ENCODE data around the gene EIPR1.

EIPR1 gene

GRCh38 chr2:3377612-3378432, at the start of gene EIPR1:
EIPR1 (minus strand) TSS chr2:3377818; CDS start chr2:3377689, 129 bp downstream.
- DNase-seq = peak; percentile 96

GRCh38 chr2:3427272-3427671, 49.7 kb upstream of the EIPR1 start:
- no peak for DNase-seq

- no peak for DNase-seq
These were observed 49.0 kb upstream of the EIPR1 start for GRCh38 chr2:3426615-3427014.

DNA sequence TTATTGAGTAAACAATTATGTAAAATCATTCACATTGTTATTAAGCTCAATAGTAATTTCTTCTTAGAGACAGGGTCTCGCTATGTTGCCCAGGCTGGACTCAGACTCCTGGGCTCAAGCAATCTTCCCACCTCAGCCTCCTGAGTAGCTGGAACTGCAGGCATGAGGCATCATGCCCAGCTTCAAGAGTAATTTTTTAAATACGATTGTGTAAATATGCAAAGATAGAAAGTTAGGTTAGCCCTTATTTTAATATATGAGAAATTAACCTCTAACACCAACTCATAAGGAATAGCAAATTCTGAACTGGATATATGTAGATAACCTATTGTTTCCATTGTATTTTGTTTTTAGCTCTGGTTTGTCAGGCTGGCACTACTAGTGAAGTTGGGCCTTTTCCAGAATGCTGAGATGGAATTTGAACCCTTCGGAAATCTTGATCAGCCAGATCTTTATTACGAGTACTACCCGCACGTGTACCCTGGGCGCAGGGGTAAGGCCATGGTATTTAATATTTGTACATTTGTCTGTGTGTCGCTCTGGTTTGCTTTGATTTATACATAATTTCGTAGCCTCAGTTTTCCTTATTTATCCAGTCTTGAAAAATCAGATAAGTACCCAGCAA, 46.7 kb upstream of the EIPR1 start:
- no peak for DNase-seq

- peak; percentile 93 for DNase-seq
These were observed 46.0 kb upstream of the EIPR1 start for GRCh38 chr2:3423492-3424170.

- no peak for DNase-seq
These were observed 44.7 kb upstream of the EIPR1 start for GRCh38 chr2:3422161-3422779.

GRCh38 chr2:3421580-3421979, 44.0 kb upstream of the EIPR1 start:
- DNase-seq = no peak

DNA sequence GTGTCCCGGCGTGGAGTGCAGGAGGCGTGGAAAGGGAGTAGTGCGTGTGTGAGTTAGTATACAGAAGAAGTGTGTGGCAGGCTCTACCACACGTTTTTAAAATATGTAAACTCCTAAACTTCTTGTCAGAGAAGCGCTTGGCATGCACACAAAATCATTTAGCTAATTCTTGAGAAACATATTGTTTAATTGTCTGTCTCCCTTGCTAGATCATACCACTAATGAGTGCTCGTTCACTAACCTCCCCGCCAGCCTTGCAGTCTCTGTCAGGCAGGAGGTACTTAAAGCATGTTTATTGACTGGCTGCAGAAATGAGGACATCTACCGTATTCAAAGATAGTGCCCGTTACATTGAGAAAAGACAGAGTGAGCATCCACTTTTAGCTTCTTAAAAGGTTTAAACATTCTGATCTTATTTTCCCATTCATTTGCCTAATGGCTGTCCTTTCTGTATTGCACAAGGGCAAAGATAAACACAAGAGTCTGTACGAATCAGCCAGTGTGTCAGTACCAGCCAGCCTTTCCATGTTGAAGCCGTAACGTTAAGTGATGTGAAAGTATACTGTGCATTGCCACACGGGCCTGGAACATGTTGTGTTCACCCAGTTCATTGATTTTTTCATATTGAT, 43.3 kb upstream of the EIPR1 start:
- DNase-seq = no peak

DNA sequence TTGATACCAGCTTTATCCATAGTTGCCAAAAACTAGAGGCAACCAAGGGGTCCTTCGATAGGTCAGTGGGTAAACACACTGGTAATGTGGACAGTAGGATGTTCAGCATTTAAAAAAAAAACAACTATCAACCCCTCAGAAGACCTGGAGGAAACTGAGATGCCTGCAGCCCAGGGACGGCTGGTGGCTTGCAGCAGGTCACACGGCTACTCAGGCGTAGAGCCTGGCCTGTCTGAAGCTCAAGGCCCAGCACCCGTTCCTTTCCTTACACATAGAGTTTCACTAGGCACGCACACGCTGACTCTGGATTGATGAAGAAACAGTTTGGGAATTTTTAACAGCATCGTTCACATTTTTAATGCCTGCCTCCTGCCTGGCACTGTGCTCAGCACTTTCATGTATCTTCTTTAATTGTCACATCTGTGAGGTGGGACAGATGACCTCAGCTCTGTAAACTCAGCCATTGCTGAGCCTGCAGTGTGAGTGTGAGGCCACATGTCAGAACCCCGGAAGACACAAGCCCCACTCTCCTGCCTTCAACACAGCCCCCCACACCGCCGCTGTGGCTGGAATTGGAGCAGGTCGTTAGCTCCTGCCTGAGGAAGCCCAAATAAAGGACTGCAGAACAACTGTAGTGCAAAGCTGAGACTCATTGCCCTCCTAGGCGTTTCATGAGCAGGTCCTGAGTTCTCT, 42.6 kb upstream of the EIPR1 start:
- no peak for DNase-seq

DNA sequence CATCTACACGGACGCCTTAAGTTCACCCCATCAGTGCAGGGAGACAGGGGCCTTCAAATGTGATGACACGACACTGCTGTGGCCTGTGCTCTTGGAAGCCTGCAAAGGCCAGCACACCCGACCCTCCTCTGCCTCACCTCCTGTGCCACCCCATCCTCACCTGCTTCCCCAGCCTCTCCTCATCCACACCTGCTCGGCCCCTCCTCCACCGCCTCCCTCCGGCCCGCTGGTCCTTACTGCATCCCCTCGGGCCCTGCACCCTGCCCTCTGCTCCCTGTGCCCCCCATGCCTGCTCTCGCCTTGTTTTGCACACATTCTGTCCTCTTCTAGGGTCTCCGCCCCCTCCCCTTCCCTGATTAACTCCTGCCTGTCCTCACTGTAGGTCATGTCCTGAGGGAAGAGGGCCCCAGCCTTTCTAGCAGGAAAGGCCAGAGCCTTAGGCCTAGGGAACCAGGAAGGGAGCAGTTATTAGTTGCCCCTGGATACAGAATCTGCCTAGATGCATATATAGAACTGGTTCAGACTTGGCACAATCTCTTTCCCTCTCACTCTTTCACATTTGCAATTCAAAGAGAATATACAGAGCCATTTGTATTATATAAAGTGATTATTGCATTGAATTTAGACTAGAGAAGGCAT, 41.3 kb upstream of the EIPR1 start:
- DNase-seq = no peak

- DNase-seq = no peak
These were observed 36.7 kb upstream of the EIPR1 start for GRCh38 chr2:3414133-3414860.

- no peak for DNase-seq
These were observed 36.1 kb upstream of the EIPR1 start for GRCh38 chr2:3413697-3414096.

- no peak for DNase-seq
These were observed 33.5 kb upstream of the EIPR1 start for GRCh38 chr2:3411103-3411502.

DNA sequence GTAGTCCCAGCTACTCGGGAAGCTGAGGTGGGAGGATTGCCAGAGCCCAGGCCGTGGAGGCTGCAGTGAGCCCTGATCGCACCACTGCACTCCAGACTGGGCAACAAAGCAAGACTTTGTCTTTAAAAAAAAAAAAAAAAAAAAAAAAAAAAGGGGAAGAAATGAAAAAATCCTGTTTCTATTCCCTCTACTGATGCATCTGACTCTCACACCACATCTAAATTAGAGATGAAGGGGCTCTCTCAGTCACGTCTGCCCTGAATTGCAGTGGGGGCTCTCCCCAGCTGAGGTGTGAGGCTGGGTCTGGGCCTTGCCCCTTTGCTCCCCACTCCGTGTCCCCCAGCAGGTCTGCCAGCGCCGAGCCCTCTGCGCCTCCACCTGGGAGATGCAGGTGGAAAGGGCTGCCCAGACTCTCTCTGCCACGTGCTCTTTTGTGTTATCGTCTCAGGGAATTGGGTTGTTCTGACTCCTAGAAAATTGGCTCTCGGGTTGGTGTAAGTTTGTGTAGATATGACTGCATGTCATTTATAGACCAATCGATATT, 32.1 kb upstream of the EIPR1 start:
- DNase-seq = no peak

DNA sequence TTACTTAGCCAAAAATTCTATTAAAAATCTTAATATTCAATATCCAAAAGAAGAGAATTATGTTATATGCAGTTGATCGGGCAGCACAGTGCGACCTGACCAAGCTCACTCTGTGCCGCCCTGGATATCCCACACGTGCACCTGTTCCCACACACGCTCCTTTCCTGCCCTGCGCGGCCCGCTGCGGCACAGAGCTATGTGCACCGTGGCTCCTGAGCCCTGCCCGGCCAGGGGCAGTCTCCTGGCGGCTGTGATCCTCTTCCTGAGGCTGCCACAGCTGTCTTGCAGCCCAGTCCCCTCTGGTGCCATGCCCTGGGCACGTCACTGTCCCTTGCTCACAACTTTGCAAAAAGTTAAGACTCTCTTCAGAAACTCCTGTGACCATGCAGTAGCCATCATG, 31.2 kb upstream of the EIPR1 start:
- DNase-seq = no peak

DNA sequence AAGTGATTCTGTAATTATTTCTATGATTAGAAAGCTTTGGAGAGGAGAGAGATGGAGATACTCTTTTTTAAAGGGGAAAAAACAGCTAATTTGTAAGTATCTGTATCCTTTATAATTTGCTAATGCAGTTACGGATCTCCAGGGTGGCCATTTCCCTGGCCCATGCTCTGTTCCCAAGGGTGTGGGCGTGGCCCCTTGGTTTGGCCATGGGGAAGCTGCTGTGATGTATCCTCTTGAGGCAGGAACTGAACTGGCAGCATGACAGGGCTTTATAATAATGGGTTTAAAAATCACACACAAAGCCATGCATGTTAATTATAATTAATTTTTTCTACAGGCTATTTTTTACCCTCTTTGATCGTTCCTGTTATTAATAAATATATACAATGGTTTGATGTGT, 28.9 kb upstream of the EIPR1 start:
- DNase-seq = no peak

DNA sequence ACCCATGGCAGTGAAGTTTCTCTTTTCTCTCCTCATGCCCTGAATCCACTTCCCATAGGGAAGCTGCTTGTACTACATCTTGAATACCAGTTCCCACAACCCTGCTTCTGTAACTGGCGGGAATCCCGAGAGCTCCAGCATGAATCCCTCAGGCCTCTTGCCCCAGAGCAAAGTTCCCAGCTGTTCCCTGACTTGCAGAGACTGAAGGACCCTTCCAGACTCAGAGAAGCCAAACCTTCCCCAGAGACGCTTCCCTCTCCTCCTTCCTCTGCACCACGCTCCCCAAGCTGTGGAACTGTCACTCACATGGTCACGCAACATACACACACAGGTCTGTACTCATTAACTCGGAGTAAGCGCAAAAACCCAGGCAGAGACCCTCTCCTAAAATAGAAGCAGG, 28.3 kb upstream of the EIPR1 start:
- DNase-seq = no peak

GRCh38 chr2:3405307-3405706, 27.7 kb upstream of the EIPR1 start:
- no peak for DNase-seq

DNA sequence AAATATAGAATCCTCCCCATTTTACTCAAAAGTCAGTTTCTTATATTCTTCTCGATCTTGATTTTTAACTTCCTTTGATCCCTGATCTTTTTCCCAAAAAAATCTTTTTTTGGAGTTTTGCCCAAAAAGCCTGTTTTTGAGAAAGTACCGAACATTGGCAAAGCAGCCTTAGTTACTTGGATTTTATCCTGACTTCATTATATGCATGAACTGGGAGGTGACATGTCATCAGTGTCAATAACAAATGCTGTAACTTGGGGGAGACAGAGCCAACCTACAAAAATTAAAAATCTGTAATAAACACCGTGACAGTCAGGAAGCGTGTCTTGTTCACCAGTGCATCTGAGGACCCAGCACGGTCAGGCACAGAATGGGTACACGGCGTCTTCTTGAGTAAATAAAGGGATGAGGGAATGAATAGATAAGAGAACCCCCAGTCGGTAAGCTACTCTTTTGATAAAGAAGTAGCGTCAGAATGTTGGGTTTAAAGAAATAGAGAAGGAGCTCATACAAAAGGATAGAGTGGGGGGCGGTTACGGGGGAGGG, 26.8 kb upstream of the EIPR1 start:
- DNase-seq = no peak

GRCh38 chr2:3403587-3404334, 26.1 kb upstream of the EIPR1 start:
- no peak for DNase-seq
